CD4-positive, alpha-beta T cell treated with Interleukin-12 subunit alpha and Interleukin-12 subunit beta, for 1 hour (primary cell): ENCODE measurements around the gene CACNB4.
A peak's percentile ranks its signal among the peaks of the same experiment; 100 is the strongest.
"Not testable (repeated sequence)": the region's sequence is repeated elsewhere in the genome, so short reads cannot be mapped to it uniquely, and the experiment has no call there.

Experiments used
- DNase-seq: peaks from one replicate; pipeline ENCODE4 v3.0.0-alpha.2; 2020

The CACNB4 gene

DNA sequence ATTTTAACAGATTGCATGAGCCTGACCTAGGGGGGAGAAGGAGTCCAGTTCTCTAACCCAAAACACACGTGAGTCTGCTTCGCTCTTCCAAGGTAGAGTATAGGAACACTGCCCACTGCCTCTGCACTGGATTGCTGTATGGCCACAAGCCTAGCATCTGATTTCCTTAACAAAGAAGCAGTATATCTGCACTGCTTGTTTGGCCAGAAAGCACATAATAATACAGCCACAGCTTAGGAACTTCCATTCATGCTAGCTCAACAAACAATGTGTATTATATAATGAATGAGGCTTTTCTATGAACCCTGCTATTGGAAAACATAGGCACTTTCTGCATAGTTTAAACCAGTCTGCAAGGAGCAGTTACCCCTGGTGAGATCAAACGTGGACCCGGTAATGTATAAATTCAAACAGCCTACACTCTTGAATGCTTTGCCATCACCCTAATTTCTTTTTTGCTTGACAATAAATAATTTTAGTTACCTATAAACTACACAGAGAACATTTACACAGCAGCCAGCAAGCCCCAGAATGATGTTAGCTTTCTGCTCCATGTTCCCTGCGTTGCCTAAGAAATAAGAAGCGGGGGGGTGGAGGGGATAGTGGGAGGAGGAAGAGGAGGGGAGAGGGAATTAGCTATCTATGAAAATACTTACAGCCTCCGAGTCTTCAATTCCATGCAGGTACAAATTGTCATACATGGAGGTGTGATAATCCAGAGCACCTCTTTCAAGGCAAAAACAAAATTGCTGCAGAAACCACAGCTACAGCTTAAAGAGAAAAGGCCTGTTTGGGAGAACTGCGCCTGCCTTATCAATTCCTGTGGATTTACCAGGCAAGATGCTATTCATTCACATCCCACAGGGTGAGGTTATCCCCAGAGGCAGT is 125.6 kb downstream of the CACNB4 start:
- no peak for DNase-seq

DNA sequence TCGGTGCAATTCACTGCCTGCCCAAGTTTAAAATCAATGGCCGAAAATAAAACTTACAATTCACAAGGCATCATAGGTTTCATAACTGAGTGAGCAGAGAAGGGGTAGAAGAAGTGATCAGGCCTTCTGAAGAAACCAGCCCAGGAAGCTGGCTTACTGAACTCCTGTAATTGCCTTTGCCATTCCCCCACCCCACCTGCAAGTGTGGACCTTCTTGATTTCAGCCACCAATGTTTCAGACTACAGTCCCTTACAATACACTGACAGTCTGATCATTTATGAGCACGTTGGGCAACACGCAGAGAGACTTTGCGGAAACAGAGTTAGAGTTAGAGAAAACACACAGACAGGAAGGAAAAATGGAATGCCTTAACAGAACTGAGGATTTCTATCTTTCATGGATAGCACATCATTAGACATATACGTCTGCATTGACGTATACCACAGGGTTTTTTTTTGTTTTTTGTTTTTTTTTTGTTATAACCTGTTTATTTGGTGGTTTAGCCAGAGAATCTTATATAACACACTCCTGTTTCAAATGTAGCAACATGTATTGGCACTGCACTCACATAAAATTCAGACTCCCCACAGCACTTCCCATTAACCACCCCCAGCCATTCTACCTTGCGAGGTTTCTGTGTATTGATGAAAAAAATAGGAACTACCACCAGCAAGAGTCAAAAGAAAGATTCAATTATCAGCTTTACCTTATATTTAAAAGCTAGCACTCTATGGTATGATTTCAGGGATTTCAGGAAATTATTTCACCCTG is 126.4 kb downstream of the CACNB4 start:
- DNase-seq: no peak

DNA sequence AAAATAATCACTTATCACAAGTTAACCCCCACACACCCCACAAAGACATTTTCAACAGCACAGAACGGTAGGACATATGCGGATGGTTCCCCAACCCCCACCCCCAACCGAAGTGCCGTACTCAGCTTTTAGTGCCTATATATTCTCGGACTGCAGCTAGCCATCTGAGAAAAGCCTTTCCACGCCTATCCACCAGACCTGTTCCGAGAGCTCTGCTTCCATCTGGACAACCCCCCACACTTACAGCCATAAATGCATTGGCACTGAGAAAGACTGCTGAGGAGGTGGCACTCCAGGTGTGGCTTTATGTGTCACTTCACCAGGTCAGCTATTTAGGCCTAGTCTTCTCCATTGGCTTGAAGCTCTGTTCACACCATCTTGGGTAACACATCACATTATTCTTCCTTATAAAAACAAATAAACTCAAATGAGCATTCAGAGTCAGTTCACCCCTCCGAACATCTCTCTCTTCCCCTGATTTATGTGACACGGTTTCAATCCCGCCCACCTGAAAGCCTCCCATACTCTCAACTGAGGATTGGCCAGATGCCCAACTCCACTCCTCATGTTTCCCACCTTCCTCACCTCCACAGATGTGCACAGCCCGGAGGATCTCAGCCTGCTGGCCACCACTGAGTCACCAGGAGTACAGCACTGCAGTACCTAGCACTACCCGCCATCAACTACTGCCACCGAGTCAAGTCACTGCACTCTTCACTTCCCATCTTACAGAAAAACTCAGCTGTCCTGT is 127.4 kb downstream of the CACNB4 start:
- no peak for DNase-seq

DNA sequence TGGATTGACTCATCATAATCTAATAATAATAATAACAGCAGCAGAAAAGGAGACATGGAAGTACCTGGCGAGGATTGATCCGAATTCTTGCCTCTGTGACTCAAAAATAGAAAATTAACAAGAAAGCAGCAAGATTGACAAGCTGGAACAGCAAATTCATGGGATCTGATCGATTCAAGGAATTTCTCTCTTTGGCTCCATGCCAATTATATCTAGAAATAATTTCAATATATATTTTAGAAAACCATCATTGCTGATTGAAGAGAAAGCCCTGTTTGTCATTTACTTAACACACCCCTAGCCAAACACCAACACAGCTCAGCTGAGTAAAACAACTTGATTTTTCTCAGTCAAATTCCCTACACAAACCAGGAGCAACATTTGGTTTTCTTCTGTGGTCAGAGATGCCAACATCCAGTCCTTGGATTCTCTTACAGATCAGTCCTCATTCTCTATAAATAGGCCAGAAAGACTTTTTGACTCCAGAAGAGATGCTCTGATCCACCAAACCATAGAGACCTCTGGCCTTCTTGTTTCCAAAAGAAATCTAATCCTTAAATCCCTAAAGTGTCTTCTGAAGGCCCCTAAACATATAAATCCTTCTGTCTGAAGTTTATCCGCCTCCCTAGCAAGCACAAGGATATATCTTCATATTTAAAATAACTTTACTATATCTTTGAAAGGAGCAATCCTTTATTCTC is 129.9 kb downstream of the CACNB4 start:
- DNase-seq: no peak

DNA sequence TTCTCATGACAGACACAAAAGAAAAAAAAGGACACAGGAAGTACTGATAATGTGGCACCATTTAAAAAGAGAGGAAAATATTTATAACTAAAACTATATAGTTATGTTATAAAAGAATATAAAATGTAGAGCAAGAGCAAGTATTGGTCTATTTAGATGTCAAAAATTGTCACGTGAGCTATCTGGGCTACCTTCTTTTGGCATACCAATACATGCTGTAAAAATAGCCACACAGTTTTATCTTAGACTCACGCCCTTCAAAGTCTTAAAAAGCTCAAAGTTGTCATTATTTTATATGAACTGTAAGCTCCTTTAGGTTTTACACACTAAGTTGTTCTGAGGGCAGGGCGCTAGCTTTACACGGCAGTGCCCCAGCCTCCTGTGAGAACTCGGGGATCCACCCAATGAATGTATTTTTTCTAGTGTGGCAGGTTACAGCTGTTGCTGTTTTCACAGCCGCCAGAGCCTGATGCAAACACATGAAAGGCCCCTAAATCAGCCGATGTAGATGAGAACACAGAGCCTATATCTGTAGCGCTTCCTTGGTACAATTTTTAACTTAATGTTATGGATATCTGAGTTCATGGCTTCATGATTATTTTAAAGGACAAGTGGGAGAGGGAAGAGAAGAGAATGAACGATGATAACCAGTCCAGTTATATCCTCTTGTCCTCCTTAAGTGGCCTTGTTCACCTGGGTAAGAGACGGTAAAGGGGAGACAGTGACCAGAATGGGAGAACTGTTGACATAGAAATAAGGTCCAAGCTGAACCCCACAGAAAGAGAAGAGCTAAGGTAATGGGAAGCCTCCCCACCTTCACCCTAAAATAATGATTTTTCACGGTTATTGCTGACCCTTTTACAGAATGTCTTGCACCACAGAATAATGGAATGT is 130.8 kb downstream of the CACNB4 start:
- no peak for DNase-seq

DNA sequence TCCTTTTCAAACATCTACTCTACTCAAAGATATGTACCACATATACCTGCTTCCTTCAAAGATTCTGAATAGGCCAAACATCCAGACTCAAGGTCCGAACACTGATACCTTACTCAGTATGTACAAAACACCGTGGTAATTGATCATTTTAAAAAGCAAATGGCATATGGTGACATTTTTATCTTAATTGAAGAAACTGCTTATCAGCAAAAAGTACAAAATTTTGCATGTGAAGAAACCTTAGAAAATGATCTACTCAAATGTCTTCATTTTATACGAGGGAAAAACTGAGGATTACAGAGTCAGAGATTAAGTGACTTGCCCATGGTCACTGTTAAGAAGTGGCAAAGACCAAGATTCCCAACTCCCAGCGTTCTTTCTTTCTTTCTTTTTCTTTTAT is 133.0 kb downstream of the CACNB4 start:
- no peak for DNase-seq

DNA sequence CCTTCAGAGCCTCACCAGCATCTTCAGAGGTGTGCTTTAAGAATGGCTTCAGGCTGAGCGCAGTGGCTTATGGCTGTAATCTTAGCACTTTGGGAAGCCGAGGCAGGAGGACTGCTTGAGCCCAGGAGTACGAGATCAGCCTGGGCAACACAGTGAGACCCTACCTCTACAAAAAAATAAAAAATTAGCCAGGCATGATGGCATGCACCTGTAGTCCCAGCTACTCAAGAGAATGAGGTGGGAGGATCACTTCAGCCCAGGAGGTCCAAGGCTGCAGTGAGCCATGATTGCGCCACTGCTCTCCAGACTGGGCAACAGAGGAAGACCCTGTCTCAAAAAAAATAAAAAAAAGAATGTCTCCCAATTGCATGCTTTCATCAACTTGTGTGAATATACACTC is 137.3 kb downstream of the CACNB4 start:
- DNase-seq: no peak

DNA sequence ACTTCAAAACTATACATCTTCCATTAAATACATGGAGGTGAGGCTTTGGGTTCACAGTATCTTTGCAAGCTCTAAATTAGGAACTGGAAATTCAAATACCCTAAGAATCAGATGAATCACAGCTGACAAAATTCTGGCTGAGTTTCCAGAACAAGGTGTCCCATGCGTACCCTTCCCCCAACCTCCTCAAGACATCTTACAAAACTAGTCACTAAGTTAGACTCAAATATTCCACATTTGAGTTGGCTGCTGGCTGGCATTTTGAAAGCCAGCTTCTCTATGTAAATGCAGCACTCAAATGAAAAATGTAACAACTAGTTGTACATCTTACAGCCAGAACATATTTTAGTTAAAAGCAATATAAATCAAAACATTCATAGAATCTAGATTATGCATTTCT is 139.6 kb downstream of the CACNB4 start:
- DNase-seq: no peak

DNA sequence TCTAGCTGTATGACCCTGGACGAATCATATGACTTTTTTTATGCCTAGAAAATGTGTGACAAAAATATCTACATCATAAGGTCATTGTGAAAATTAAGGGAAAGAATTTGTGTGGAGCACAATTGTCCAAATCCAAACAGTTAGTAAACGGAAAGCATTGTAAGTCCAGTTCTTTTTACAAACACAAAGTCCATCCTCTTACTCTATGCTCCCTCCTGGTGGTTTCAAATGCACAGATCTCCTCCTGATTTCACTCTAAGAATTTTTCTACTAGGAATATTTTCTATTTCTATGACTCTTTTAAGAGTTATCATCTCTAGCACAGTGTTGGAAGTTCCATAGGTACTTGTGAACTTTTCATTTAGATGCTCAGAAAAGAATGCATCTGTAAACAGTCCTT is 145.4 kb downstream of the CACNB4 start:
- DNase-seq: no peak

DNA sequence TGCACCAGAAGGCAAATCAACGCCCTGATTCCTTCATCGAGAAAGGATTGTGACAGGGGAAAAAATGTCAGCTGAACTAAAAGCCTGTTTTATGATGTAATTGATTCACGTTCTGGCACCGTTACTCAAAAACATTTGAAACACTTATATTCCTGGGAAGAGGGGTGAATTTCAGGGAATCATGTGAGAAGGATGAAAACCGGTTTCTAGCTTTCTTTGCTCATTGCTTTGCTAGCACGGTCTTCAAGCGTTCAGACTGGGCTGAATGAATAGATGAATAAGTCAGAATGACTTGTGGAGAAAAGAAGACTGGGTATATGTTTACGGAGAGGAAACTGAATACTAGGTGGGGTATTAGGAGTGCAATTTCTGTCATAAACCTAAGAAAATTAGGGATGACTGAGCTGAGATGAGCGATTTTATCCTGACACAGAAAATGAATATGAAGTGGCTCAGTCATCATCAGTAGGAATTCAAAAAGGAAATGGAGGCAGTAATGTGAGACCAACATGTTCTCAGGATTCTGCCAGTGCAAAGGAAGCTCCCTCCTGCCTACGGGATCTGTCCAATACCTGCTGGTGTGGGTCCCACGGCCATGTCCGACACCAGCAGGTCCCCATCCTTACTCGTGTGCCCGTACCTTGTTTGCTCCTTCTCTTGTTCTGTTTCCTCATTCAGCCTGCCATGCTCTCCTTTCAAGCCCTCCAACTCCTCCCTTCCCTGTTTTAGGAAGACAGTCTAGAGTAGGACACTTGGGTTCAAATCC is 146.0 kb downstream of the CACNB4 start:
- DNase-seq: no peak

DNA sequence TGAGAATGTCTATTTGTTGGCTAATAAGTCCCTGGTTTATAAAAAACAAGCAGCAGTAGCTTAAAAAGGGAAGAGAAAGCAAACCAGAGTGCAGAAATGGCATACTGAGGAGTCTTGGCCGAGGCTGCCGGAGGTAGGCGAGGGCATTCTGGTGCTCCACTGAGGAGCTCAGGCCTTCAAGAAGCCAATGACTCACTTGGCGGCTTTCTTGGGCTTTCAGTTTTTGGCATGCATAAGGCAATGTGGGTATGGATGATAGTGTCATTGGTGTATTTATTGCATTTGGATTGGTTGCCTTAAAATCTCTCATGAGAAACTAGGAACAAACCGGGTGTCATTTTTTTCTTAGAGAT is 151.1 kb downstream of the CACNB4 start:
- DNase-seq: no peak

DNA sequence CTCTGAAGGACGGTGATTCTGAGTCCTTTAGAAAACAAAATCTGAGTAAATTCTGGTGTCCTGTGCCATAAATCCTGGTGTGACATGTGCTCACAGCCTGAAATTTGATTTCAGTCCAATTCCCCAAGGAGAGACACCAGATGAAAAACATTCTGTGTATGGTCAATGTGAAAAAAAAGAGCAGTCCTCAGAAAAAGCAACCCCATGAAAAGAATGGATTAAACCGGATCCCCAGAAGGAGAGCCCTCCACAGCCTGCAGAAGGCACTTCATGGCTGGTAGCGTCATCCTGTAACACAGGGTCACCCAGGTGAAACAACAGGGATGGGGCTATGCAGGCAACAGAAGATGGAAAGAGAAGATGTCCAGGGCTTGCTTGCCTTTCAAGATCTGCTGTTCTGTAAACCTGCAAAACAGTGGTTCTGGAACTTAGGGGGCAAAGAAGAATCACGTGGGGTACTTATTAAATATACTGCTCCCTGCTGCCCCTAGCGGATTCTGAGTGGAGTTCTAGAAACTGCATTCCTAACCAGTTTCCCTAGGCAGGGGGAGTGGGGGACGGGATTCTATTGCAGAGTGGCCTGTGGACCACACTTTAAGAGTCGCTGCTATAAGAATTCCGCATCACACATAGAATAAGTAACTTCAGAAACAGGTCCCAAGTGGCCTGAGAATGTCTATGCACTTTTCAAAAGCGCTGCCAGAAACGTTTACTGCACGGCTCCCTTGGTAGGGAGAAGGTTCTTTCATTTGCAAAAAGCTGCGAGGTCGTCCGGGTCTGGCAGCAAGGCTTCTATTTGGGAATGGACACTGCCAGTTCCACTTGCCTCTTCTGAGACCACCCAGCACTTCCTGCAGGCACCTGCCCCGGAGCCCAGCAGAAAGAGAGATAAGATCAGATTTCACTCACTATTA is 151.7 kb downstream of the CACNB4 start:
- peak; percentile 20 for DNase-seq

DNA sequence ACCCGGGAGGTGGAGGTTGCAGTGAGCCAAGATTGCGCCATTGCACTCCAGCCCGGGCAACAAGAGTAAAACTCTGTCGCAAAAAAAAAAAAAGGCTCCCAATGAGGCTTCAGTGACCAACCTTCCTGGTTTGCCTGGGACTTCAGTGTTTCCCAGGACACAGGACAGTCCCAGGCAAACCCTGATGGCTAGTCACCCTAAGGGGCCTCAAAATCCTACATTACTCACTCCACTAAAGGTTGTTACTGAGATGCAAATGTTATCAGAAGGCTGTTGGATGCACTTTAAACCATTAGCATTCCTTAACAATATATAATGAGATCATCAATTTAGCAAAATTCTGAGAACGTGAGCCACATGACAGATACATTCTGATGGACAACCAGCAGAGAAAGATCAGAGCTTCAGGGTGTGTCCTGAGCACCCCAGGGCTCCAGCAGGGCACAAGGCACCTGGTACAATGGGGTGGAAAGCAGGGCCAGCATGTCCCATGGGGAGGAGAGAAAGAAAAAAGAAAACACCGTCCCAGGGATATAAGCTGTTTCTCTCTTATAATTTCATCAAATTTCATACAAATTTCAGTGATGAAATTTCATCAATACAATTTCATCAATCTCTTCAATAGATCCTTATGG is 152.5 kb downstream of the CACNB4 start:
- DNase-seq: no peak

DNA sequence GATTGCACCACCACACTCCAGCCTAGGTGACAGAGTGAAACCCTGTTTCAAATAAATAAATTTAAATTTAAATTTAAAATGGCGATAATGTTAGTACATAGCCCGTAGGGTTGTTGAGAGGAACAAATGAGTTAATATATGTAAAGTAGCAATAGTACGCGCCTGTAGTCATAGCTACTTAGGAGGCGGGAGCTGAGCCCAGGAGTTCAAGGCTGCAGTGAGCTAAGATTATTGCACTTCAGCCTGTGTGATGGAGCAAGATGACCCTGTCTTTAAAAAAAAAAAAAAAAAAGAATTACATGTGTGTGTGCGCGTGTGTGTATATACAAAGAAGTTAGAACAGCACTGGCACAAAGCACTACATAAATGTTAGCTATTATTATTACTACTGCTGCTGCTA is 153.2 kb downstream of the CACNB4 start:
- no peak for DNase-seq

DNA sequence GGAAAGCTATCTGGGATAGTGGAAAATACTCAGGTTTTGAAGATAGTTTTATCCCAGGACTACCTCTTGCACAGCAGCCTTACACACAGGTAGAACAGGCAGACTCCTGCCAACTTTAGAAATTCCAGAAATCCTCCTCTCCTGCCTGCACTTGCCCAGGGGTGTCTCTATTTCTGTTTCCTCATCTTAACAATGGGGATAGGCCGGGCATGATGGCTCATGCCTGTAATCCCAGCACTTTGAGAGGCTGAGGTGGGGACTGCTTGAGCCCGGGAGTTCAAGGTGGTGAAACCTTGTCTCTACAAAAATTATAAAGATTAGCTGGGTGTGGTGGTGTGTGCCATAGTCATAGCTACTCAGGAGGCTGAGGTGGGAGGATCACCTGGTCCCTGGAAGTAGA is 153.7 kb downstream of the CACNB4 start:
- DNase-seq: no peak

DNA sequence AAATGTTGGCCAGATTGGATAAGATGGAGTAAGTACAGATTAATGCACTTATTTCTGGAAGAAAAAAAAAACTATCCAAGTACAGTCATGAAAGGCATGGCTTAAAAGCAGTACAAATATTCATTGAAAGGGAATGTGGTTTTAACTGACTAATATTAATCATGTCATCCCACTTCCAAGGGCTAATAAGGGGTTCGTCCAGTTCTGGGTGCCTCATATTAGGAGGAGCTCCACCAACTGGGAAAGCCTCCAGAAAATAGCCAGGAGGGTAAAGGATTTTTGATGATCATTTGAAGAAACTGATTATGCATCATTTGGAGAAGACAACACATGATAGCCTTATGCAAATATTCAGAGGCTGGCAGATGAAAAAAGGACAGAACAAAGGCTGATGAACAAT is 155.4 kb downstream of the CACNB4 start:
- no peak for DNase-seq

DNA sequence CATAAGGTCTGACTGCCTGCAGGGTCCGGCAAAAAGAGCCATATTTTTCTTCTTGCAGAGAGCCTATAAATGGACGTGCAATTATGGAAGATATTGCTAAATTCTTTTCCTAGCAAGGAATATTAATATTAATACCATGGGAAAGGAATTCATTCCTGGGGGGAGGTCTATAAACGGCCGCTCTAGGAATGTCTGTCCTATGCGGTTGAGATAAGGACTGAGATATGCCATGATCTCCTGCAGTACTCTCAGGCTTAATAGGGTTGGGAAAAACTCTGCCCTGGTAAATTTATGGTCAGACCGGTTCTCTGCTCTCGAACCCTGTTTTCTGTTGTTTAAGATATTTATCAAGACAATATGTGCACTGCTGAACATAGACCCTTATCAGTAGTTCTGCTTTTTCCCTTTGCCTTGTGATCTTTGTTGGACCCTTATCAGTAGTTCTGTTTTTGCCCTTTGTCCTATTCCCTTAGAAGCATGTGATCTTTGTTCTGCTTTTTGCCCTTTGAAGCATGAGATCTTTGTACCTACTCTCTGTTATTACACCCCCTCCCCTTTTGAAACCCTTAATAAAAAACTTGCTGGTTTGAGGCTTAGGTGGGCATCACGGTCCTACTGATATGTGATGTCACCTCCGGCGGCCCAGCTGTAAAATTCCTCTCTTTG is 156.2 kb downstream of the CACNB4 start:
- DNase-seq: not testable (repeated sequence)

DNA sequence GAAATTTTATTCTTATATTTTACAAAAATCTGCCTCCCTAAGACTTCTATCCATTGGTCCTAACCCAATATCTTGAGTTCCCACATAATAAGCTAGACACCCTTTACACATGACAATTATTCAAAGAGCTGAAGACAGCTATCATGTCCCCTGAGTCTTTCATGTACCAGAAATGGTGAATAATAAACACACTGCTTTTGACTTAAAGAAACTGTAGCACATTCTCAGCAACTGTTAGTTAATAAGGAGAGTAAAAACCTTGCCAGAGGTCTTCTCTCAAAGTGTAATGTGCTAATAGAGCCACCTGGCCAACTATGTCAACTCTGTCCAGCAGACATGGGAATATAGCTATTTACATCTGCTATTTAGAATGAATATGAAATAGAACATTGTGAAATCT is 160.9 kb downstream of the CACNB4 start:
- no peak for DNase-seq

DNA sequence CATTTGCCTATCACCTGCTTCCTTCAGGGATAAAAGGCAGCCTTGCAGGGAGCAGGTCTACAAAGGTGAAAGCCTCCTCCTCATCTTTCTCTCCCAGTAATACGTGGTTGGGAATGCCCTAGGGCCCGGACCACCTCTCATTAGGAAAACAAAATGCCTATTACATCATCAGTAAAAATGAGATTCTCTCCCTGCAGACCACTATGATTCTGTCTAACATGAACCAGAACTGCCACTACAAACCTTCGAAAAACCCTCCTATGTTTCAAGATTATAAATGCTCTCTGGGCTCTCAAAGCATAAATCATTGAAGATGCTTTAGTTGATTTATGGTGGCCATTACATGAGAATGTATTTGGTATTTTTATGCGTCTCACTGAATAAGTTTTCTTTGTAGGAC is 162.2 kb downstream of the CACNB4 start:
- DNase-seq: no peak
